Liver (tissue), 9 donors: ENCODE data around the gene IQCH. TPM values are rescaled to one million over a fixed set of nuclear protein-coding genes. Genes with fewer than 3 reads are reported as not detected.

Experiments used
- DNase-seq: peaks from one replicate; pipeline ENCODE4 v3.0.0-alpha.2; 2017; ENCODE audit warnings: low spot score
- H3K27ac ChIP-seq, 2 donors: one replicate each; pipeline ENCODE4 v1.7.0; 2013; ENCODE audit warnings: inconsistent platforms in 2 of 2, low read length in 2 of 2, control low read depth in 1 of 2, low read depth in 1 of 2, mild to moderate bottlenecking in 1 of 2
- H3K27me3 ChIP-seq, 4 donors: one replicate each; pipeline versions ENCODE4 v1.6.1 to v1.7.0; 2013; ENCODE audit warnings: low read length in 3 of 4, inconsistent platforms in 1 of 4, mild to moderate bottlenecking in 1 of 4, moderate library complexity in 1 of 4; ENCODE audit not compliant: control insufficient read depth in 4 of 4, insufficient read depth in 4 of 4
- H3K36me3 ChIP-seq, 4 donors: one replicate each; pipeline versions ENCODE4 v1.6.1 to v1.7.0; 2013; ENCODE audit warnings: low read length in 3 of 4, mild to moderate bottlenecking in 3 of 4, low read depth in 1 of 4, moderate library complexity in 1 of 4; ENCODE audit not compliant: control insufficient read depth in 4 of 4, insufficient read depth in 3 of 4
- H3K4me1 ChIP-seq, 4 donors: one replicate each; pipeline versions ENCODE4 v1.6.1 to v1.7.0; 2013; ENCODE audit warnings: low read length in 3 of 4, mild to moderate bottlenecking in 3 of 4, moderate library complexity in 1 of 4; ENCODE audit not compliant: control insufficient read depth in 4 of 4, insufficient read depth in 4 of 4
- H3K4me3 ChIP-seq, 3 donors: one replicate each; pipeline versions ENCODE4 v1.6.1 to v1.7.0; 2013; ENCODE audit warnings: low read length in 3 of 3, control low read depth in 1 of 3, low read depth in 1 of 3, mild to moderate bottlenecking in 1 of 3
- H3K9ac ChIP-seq, 2 donors: one replicate each; pipeline ENCODE4 v1.7.0; 2013; ENCODE audit warnings: low read length in 2 of 2, mild to moderate bottlenecking in 2 of 2, moderate library complexity in 2 of 2, control low read depth in 1 of 2, low read depth in 1 of 2
- H3K9me3 ChIP-seq, 4 donors: one replicate each; pipeline versions ENCODE4 v1.6.1 to v1.7.0; 2013; ENCODE audit warnings: low read length in 3 of 4; ENCODE audit not compliant: control insufficient read depth in 4 of 4
- ATF3 ChIP-seq: IDR thresholded peaks from 2 replicates; pipeline ENCODE4 v1.6.1; 2016; ENCODE audit warnings: antibody characterized with exemption
- CTCF ChIP-seq: fragments of 150-350 bp; IDR thresholded peaks from 2 replicates; pipeline ENCODE4 v1.5.1; 2017; ENCODE audit warnings: improper control_type of control experiment, low read depth, low read length; ENCODE audit not compliant: missing input control
- EGR1 ChIP-seq, 2 donors: IDR thresholded peaks; 2 replicates each; pipeline ENCODE4 v1.6.1; 2016 to 2018; ENCODE audit warnings: antibody characterized with exemption in 2 of 2, low read depth in 2 of 2
- FOXA1 ChIP-seq: IDR thresholded peaks from 2 replicates; pipeline ENCODE4 v1.6.1; 2016; ENCODE audit warnings: antibody characterized with exemption
- FOXA2 ChIP-seq: IDR thresholded peaks from 2 replicates; pipeline ENCODE4 v1.6.1; 2016; ENCODE audit warnings: antibody characterized with exemption
- GABPA ChIP-seq, 2 donors: IDR thresholded peaks in 1 of 2; conservative IDR thresholded peaks in 1 of 2; 2 replicates each; pipeline ENCODE4 v1.6.1; 2016; ENCODE audit warnings: antibody characterized with exemption in 2 of 2, mild to moderate bottlenecking in 1 of 2, moderate library complexity in 1 of 2
- HNF4A ChIP-seq, 2 donors: conservative IDR thresholded peaks; 2 replicates each; pipeline ENCODE4 v1.6.1; 2016; ENCODE audit warnings: antibody characterized with exemption in 2 of 2, mild to moderate bottlenecking in 2 of 2
- HNF4G ChIP-seq: IDR thresholded peaks from 2 replicates; pipeline ENCODE4 v1.6.1; 2016; ENCODE audit warnings: antibody characterized with exemption
- JUND ChIP-seq, 2 donors: IDR thresholded peaks; 2 replicates each; pipeline ENCODE4 v1.6.1; 2016; ENCODE audit warnings: antibody characterized with exemption in 2 of 2
- MAX ChIP-seq: IDR thresholded peaks from 2 replicates; pipeline ENCODE4 v1.6.1; 2016; ENCODE audit warnings: antibody characterized with exemption
- NR2F2 ChIP-seq: IDR thresholded peaks from 2 replicates; pipeline ENCODE4 v1.6.1; 2016; ENCODE audit warnings: antibody characterized with exemption
- RAD21 ChIP-seq, 2 donors: IDR thresholded peaks; 2 replicates each; pipeline ENCODE4 v1.6.1; 2016; ENCODE audit warnings: antibody characterized with exemption in 2 of 2, mild to moderate bottlenecking in 2 of 2
- REST ChIP-seq: IDR thresholded peaks from 2 replicates; pipeline ENCODE4 v1.6.1; 2016; ENCODE audit warnings: antibody characterized with exemption, mild to moderate bottlenecking
- RXRA ChIP-seq, 2 donors: IDR thresholded peaks; 2 replicates each; pipeline ENCODE4 v1.6.1; 2017 to 2018; ENCODE audit warnings: antibody characterized with exemption in 2 of 2, mild to moderate bottlenecking in 1 of 2
- SP1 ChIP-seq: IDR thresholded peaks from 2 replicates; pipeline ENCODE4 v1.6.1; 2018; ENCODE audit warnings: antibody characterized with exemption, mild to moderate bottlenecking
- TAF1 ChIP-seq: conservative IDR thresholded peaks from 2 replicates; pipeline ENCODE4 v1.6.1; 2016; ENCODE audit warnings: antibody characterized with exemption, mild to moderate bottlenecking
- YY1 ChIP-seq: IDR thresholded peaks from 2 replicates; pipeline ENCODE4 v1.6.1; 2016; ENCODE audit warnings: antibody characterized with exemption, mild to moderate bottlenecking
- ZBTB33 ChIP-seq: IDR thresholded peaks from 2 replicates; pipeline ENCODE4 v1.6.1; 2016; ENCODE audit warnings: antibody characterized with exemption
- WGBS: extraction: QIAGEN DNeasy Blood & Tissue Kit; methylation state at CpG from one replicate; pipeline ENCODE4 v1.1.7; 2013; 5-methylcytosine and 5-hydroxymethylcytosine counted together
- polyA plus RNA-seq, 2 donors: library from polyadenylated mRNA; stranded (reverse) in 1 of 2; unstranded in 1 of 2; fragments of 200-250 nt in 1 of 2; fragments of >200 nt in 1 of 2; fragmentation: Nextera tagmentation in 1 of 2; extraction: Ambion mirVana in 1 of 2; gene quantifications; one replicate each; pipeline versions ENCODE4 v1.2.1 to v1.2.3, GENCODE V29; 2013 to 2015
- total RNA-seq, 2 donors: library from RNA; depleted of rRNA; stranded (reverse); fragments of >200 nt; gene quantifications; one replicate each; pipeline ENCODE4 v1.2.3, GENCODE V29; 2014
- donor health status: healthy.
- donor health status: healthy.
- donor health status: healthy.
- donor health status: healthy.
- donor health status: healthy.

The IQCH gene
- total and polyA plus RNA-seq, 4 donors = 0.23 to 1.6 (median 0.86) TPM

GRCh38 chr15:67359431-67360079 is 105.0 kb downstream of the IQCH start:
- H3K27me3 ChIP-seq = no peaks in the 10 kb centered on the region
- TF ChIP-seq TAF1 (peak; percentile 64), NR2F2 (peak; percentile 39), ATF3 (no peak), MAX (peak; percentile 55), CTCF (no peak), SP1 (peak; percentile 97), EGR1 (IDR thresholded peaks at IDR 0.05; ENCODE audit: low read depth in 2 of 2) (peak in 1 of 2 donors; percentile 44), GABPA (IDR thresholded peaks at IDR 0.05 in 1 of 2, conservative IDR thresholded peaks at IDR 0.05 in 1 of 2) (no peak), YY1 (no peak), HNF4A (conservative IDR thresholded peaks at IDR 0.05) (peak; percentile 88 to 92), JUND (IDR thresholded peaks at IDR 0.05) (peak; percentile 43 to 48), REST (peak; percentile 55), RAD21 (IDR thresholded peaks at IDR 0.05) (peak; percentile 19 to 29), FOXA1 (peak; percentile 74), HNF4G (peak; percentile 67), ZBTB33 (peak; percentile 85), RXRA (IDR thresholded peaks at IDR 0.05) (peak; percentile 85 to 88), FOXA2 (peak; percentile 72)
- H3K4me3 ChIP-seq = peak overlapping the region in 1 of 3 donors; percentile 3
- peaks cover 0 to 29% (median 23%) of the 10 kb centered on the region in 4 donors for H3K4me1 ChIP-seq
- WGBS = 21% methylated on average over 8 of the region's 8 CpGs
- H3K36me3 ChIP-seq = no peaks in the 10 kb centered on the region
- H3K27ac ChIP-seq = peak overlapping the region; percentile 71 to 75
- H3K9me3 ChIP-seq = no peaks in the 10 kb centered on the region
- DNase-seq = peak; percentile 38
- peak overlapping the region in 1 of 2 donors; percentile 60 for H3K9ac ChIP-seq
